HG02798 (cell line): Measurements from ENCODE around the gene FMNL2.

ENCODE experiments used
- ATAC-seq: cut with Tn5 transposase; IDR thresholded peaks from one replicate; pipeline ENCODE4 v1.9.1; 2021; ENCODE audit warnings: mild to moderate bottlenecking; ENCODE audit not compliant: unreplicated experiment, poor library complexity

The FMNL2 gene

GRCh38 chr2:152623076-152623740, 288.2 kb downstream of the FMNL2 start:
- ATAC-seq, result no peak

- ATAC-seq, result no peak
These were observed 288.8 kb downstream of the FMNL2 start for GRCh38 chr2:152623775-152624174.

GRCh38 chr2:152624805-152625204, 289.8 kb downstream of the FMNL2 start:
- no peak for ATAC-seq

GRCh38 chr2:152626911-152627339, 292.0 kb downstream of the FMNL2 start:
- no peak for ATAC-seq

GRCh38 chr2:152627351-152627957, 292.5 kb downstream of the FMNL2 start:
- peak; percentile 48 for ATAC-seq

GRCh38 chr2:152629202-152629601, 294.2 kb downstream of the FMNL2 start:
- ATAC-seq, result no peak

- no peak for ATAC-seq
These were observed 295.5 kb downstream of the FMNL2 start for GRCh38 chr2:152630466-152630865.

GRCh38 chr2:152632736-152633135, 297.8 kb downstream of the FMNL2 start:
- no peak for ATAC-seq

- ATAC-seq, result peak; percentile 76
These were observed 300.8 kb downstream of the FMNL2 start for GRCh38 chr2:152635635-152636298.

GRCh38 chr2:152637251-152637650, 302.3 kb downstream of the FMNL2 start:
- ATAC-seq, result no peak

GRCh38 chr2:152638056-152638455, 303.1 kb downstream of the FMNL2 start:
- no peak for ATAC-seq

GRCh38 chr2:152638590-152638989, 303.6 kb downstream of the FMNL2 start:
- no peak for ATAC-seq

- ATAC-seq, result no peak
These were observed 309.4 kb downstream of the FMNL2 start for GRCh38 chr2:152644189-152644873.

GRCh38 chr2:152646264-152646663, 311.3 kb downstream of the FMNL2 start:
- no peak for ATAC-seq

GRCh38 chr2:152646775-152647174, 311.8 kb downstream of the FMNL2 start:
- no peak for ATAC-seq

GRCh38 chr2:152647552-152647951, 312.6 kb downstream of the FMNL2 start:
- no peak for ATAC-seq

- ATAC-seq, result no peak
These were observed 313.4 kb downstream of the FMNL2 start for GRCh38 chr2:152648336-152648735.

- ATAC-seq, result no peak
These were observed 315.0 kb downstream of the FMNL2 start for GRCh38 chr2:152649997-152650396.

GRCh38 chr2:152650768-152651371, 315.9 kb downstream of the FMNL2 start:
- no peak for ATAC-seq

GRCh38 chr2:152651834-152652233, 316.9 kb downstream of the FMNL2 start:
- no peak for ATAC-seq

GRCh38 chr2:152655880-152656279, 320.9 kb downstream of the FMNL2 start:
- ATAC-seq, result no peak
